A673 (cell line): ENCODE data around the gene NDST3. TPM values are rescaled to one million over a fixed set of nuclear protein-coding genes. Genes with fewer than 3 reads are reported as not detected.

ENCODE experiments used
- BruUV-seq: library from RNA; stranded (reverse); fragments of 400-500 nt; replicated peaks from 2 replicates; lab custom pipeline; 2021; lab: Mats Ljungman, UMichigan
- CTCF ChIA-PET: fragments of 300-600 bp; sonication (Branson Sonifier 250); formaldehyde crosslinking; loops from one replicate; lab custom pipeline; 2022; ENCODE audit warnings: antibody characterized with exemption; lab: Charles Lee
- POLR2A ChIA-PET: fragments of 300-600 bp; sonication (Branson Sonifier 250); formaldehyde crosslinking; loops from one replicate; lab custom pipeline; 2022; ENCODE audit warnings: antibody characterized with exemption; ENCODE audit not compliant: low non-redundant PET; lab: Charles Lee
- DNase-seq: peaks from one replicate; pipeline ENCODE4 v3.0.0-alpha.2; 2015; ENCODE audit warnings: low spot score
- H3K27ac ChIP-seq: fragments of 200-600 bp; sonication (generic); 2 replicates; pipeline ENCODE4 v1.5.1; 2016; ENCODE audit warnings: mixed run types, low read depth, mild to moderate bottlenecking, mixed read lengths, antibody characterized with exemption, low read length; ENCODE audit not compliant: poor library complexity, severe bottlenecking
- H3K27me3 ChIP-seq: fragments of 200-600 bp; sonication (generic); replicated peaks from 2 replicates; pipeline ENCODE4 v1.6.1; 2017; ENCODE audit warnings: mixed run types, low read depth, mild to moderate bottlenecking, mixed read lengths, antibody characterized with exemption, low read length; ENCODE audit not compliant: insufficient read depth, poor library complexity
- H3K36me3 ChIP-seq: fragments of 200-600 bp; sonication (generic); 2 replicates; pipeline ENCODE4 v1.6.1; 2016; ENCODE audit warnings: mixed run types, mild to moderate bottlenecking, mixed read lengths, antibody characterized with exemption, low read length; ENCODE audit not compliant: insufficient read depth, poor library complexity, severe bottlenecking
- H3K4me1 ChIP-seq: fragments of 200-600 bp; sonication (generic); 2 replicates; pipeline ENCODE4 v1.6.1; 2017; ENCODE audit warnings: mixed run types, mild to moderate bottlenecking, mixed read lengths, antibody characterized with exemption, low read length; ENCODE audit not compliant: insufficient read depth, poor library complexity, severe bottlenecking
- H3K4me3 ChIP-seq: fragments of 200-600 bp; sonication (generic); 2 replicates; pipeline ENCODE4 v1.5.1; 2016; ENCODE audit warnings: low read depth, mixed run types, mild to moderate bottlenecking, mixed read lengths, low read length; ENCODE audit not compliant: poor library complexity, severe bottlenecking
- H3K9me3 ChIP-seq: fragments of 200-600 bp; sonication (generic); 2 replicates; pipeline ENCODE4 v1.6.1; 2016; ENCODE audit warnings: mixed run types, low read depth, mild to moderate bottlenecking, mixed read lengths, antibody characterized with exemption, low read length; ENCODE audit not compliant: poor library complexity, severe bottlenecking
- CTCF ChIP-seq: fragments of 300-800, 200-600 bp; sonication (generic); conservative IDR thresholded peaks from 2 replicates; pipeline ENCODE4 v1.5.1; 2017; ENCODE audit warnings: low read depth, mild to moderate bottlenecking, antibody characterized with exemption, low read length, moderate library complexity, mixed read lengths
- EZH2 ChIP-seq: fragments of 200-600 bp; sonication (generic); IDR thresholded peaks from 2 replicates; pipeline ENCODE4 v1.6.1; 2017; ENCODE audit warnings: borderline replicate concordance, low read depth, mild to moderate bottlenecking, mixed read lengths, antibody characterized with exemption, low read length; ENCODE audit not compliant: poor library complexity, severe bottlenecking
- intact Hi-C: fragments of 100-400 bp; cut with micrococcal nuclease; formaldehyde crosslinking; loops from one replicate; pipeline ENCODE4 v1.10.0; 2022; ENCODE audit not compliant: unreplicated experiment
- total RNA-seq: library from RNA; stranded (reverse); gene quantifications from 2 replicates; pipeline ENCODE4 v1.2.3, GENCODE V29; 2021

The NDST3 gene
- total RNA-seq, 1 experiment from 2014 or later = 3.0 TPM

- BruUV-seq = no TSS peak
- Histone ChIP-seq H3K4me3 (no peak overlapping the region), H3K27me3 (no peaks in the 10 kb centered on the region), H3K36me3 (no peaks in the 10 kb centered on the region), H3K4me1 (peaks cover 5% of the 10 kb centered on the region), H3K27ac (peak overlapping the region; percentile 44), H3K9me3 (no peaks in the 10 kb centered on the region)
- TF ChIP-seq CTCF (no peak), EZH2 (no peak)
- peak; percentile 70 for DNase-seq
- POLR2A ChIA-PET = no interaction called here
- CTCF ChIA-PET = interaction anchor here (0.6 kb wide), 1 partner anchor 473 kb away, joined by 3 read pairs; no protein-coding TSS in a partner anchor
- intact Hi-C loops = no loop called here
Measured at GRCh38 chr4:118173956-118174725, 139.9 kb downstream of the NDST3 start.

- TF ChIP-seq CTCF = no peak
- no peak for TF ChIP-seq EZH2
- intact Hi-C loops = no loop called here
- H3K27me3 ChIP-seq = no peaks in the 10 kb centered on the region
- no peaks in the 10 kb centered on the region for H3K36me3 ChIP-seq
- POLR2A ChIA-PET = no interaction called here
- no peaks in the 10 kb centered on the region for H3K9me3 ChIP-seq
- no TSS peak for BruUV-seq
- H3K4me1 ChIP-seq = peaks cover 5% of the 10 kb centered on the region
- no peak overlapping the region for H3K27ac ChIP-seq
- CTCF ChIA-PET = no interaction called here
- DNase-seq = no peak
- H3K4me3 ChIP-seq = no peak overlapping the region
Measured at GRCh38 chr4:118175506-118175905, 141.2 kb downstream of the NDST3 start.

- Histone ChIP-seq H3K4me1 (peaks cover 5% of the 10 kb centered on the region), H3K36me3 (no peaks in the 10 kb centered on the region), H3K4me3 (no peak overlapping the region), H3K9me3 (no peaks in the 10 kb centered on the region), H3K27me3 (no peaks in the 10 kb centered on the region), H3K27ac (no peak overlapping the region)
- intact Hi-C loops = no loop called here
- DNase-seq = no peak
- CTCF ChIA-PET = no interaction called here
- no TSS peak for BruUV-seq
- TF ChIP-seq EZH2 (no peak), CTCF (no peak)
- POLR2A ChIA-PET = no interaction called here
Measured at GRCh38 chr4:118177126-118177525, 142.8 kb downstream of the NDST3 start.
